GM12891 (cell line): ENCODE measurements around the gene VPS29.

Experiments
- DNase-seq: peaks from one replicate; pipeline ENCODE4 v3.0.0; 2011; ENCODE audit warnings: low spot score; ENCODE audit not compliant: insufficient read length
- FAIRE-seq: peaks from 2 replicates; lab custom pipeline; 2011; peaks lifted over from hg19 to GRCh38; lab: Jason Lieb, UNC
- PAX5 ChIP-seq: IDR thresholded peaks from 2 replicates; pipeline ENCODE4 v1.6.1; 2011; ENCODE audit warnings: low read length, moderate library complexity, mild to moderate bottlenecking; ENCODE audit not compliant: insufficient read depth, severe bottlenecking
- POLR2A ChIP-seq: IDR thresholded peaks from 2 replicates; pipeline ENCODE4 v1.6.1; 2011; ENCODE audit warnings: low read depth, low read length, control low read depth
- POLR2AphosphoS5 ChIP-seq: IDR thresholded peaks from 2 replicates; pipeline ENCODE4 v1.6.1; 2011; ENCODE audit warnings: low read depth, low read length, control low read depth
- POU2F2 ChIP-seq: IDR thresholded peaks from 2 replicates; pipeline ENCODE4 v1.6.1; 2011; ENCODE audit warnings: low read depth, mild to moderate bottlenecking, control low read depth, low read length, moderate library complexity
- SPI1 ChIP-seq: IDR thresholded peaks from 2 replicates; pipeline ENCODE4 v1.6.1; 2011; ENCODE audit warnings: low read depth, low read length, control low read depth
- TAF1 ChIP-seq: IDR thresholded peaks from 2 replicates; pipeline ENCODE4 v1.6.1; 2011; ENCODE audit warnings: low read depth, low read length, control low read depth

VPS29 gene

DNA sequence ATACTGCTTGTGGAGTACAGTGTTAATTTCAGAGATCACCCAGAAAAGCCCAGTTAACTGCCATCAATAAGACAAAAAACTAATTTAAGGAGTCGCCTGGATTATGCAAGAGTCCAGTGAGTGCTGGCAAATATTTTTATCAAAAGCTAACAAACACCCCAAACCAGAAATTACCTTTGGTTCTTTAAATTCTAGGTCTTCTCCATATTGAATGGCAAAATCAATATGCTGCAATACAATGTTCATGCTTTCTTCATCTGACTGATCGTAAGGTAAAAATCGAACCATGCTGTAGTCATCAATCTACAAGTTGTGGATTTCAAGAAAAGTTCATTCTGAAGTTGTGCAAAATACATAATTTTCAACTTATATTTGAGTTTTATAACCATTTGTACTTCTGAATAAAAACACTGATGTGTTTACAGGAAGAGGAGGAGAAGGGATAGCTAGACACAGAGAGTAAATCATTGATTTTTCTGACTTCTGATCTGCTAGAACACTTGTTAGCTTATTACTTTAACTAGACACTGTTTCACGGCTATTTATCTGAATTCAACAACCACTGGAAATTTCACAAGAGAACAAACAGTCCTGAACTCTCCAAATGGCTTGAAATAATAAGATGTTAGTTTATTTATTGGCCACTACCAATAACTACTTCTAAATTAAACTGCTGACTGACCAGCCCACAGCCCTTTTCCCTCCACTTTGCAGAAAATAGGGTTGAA, 48.2 kb downstream of the VPS29 start:
- DNase-seq = no peak
- no peak for FAIRE-seq
- TF ChIP-seq POU2F2 (no peak), POLR2A (no peak), POLR2AphosphoS5 (no peak), SPI1 (no peak), TAF1 (no peak), PAX5 (no peak)

DNA sequence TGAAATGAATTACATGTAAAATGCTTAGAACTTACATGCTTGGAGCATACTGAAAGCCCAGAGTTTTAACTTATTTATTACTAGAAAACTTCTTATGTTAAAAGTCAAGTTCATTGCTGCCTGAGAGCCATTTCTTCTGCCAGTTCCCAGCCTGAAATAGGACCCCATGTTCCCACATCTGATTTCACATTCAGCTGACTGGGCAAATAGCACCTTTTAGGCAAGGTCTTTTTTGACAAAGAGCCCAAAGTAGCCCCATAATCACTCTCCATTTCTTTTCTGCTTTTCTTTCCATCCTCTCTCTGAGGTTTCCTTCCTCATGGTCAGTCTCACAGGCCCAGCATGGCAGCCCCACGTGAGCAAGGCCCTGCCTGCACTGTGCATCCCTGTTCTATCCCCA, 50.6 kb downstream of the VPS29 start:
- no peak for TF ChIP-seq POLR2AphosphoS5
- no peak for FAIRE-seq
- no peak for DNase-seq

DNA sequence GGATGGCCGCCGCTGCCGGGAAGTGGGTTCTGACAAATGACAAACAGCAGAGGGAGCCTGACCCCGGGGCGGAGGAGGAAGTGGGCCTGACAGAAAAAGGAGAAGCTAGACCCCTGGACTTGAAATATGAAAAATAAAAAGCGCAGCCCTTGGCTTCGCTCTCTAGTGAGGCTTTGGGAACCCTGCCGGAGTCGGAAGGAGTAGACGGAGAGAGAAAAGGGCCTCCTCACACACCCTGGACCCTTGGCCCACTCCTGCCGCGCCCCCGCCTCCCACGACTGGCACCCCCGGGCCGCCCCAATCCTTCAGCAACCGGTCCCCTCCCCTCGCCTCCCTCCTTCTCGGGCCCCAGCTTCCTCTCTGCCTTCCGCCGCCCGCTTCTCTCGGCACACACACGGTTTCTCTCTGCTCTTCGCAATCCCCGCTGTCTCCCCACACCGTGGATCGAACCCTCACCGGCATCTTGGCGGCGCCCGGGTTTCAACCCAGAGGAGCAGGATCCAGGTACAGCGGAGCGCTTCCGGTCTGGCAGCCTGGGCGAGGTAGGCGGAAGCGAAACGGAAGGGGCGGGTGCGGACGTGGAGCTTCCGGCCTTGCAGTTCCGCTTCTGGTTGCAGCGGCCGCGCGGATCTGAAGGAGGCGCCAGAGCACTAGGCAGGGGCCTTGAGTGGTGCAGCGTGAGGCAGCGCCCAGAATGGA, 52.0 kb downstream of the VPS29 start, which contains the start of gene ARPC3:
Gene ARPC3 (minus strand): TSS at position 539 of the 699 bp plus-strand sequence. CDS start 77 bp downstream, at position 462.
- FAIRE-seq = peak; percentile 93
- TF ChIP-seq SPI1 (peak; percentile 93), TAF1 (peak; percentile 65; the same call in 1 of the 2 replicates), POU2F2 (0 out of 2 replicates have a peak, but pooled peaks have one; percentile 63), POLR2A (peak; percentile 76), POLR2AphosphoS5 (peak; percentile 71), PAX5 (peak; percentile 54)
- DNase-seq = peak; percentile 79

GRCh38 chr12:110444455-110444854, 57.5 kb downstream of the VPS29 start:
- TF ChIP-seq TAF1 = no peak
- TF ChIP-seq SPI1 = no peak
- no peak for TF ChIP-seq PAX5
- no peak for TF ChIP-seq POU2F2
- TF ChIP-seq POLR2AphosphoS5 = no peak
- TF ChIP-seq POLR2A = no peak
- FAIRE-seq (no peak), DNase-seq (no peak)
